DOHH2 (cell line): ENCODE measurements around the gene MMP20.

Experiments used
- H3F3A ChIP-seq: fragments of 200-600 bp; sonication (generic), shearing (Covaris generic); 2 replicates; pipeline ENCODE4 v1.6.0; 2016; ENCODE audit warnings: antibody characterized with exemption, mild to moderate bottlenecking; ENCODE audit not compliant: control insufficient read depth, insufficient read depth
- H3K27ac ChIP-seq: fragments of 200-600 bp; sonication (generic); 2 replicates; pipeline ENCODE4 v1.5.1; 2014; ENCODE audit warnings: low read depth, mild to moderate bottlenecking, low read length, moderate library complexity
- H3K27me3 ChIP-seq: fragments of 200-600 bp; sonication (generic); 2 replicates; pipeline ENCODE4 v1.6.1; 2014; ENCODE audit warnings: mild to moderate bottlenecking, low read length, mixed read lengths; ENCODE audit not compliant: control insufficient read depth
- H3K36me3 ChIP-seq: fragments of 200-600 bp; sonication (generic); 2 replicates; pipeline ENCODE4 v1.6.1; 2014; ENCODE audit warnings: mild to moderate bottlenecking, low read length, moderate library complexity, mixed read lengths; ENCODE audit not compliant: control insufficient read depth
- H3K4me1 ChIP-seq: fragments of 200-600 bp; sonication (generic); 2 replicates; pipeline ENCODE4 v1.6.1; 2014; ENCODE audit warnings: mild to moderate bottlenecking, low read length, mixed read lengths; ENCODE audit not compliant: control insufficient read depth
- H3K4me2 ChIP-seq: fragments of 200-600 bp; sonication (generic); 2 replicates; pipeline ENCODE4 v1.6.0; 2014; ENCODE audit warnings: mild to moderate bottlenecking, low read length, moderate library complexity
- H3K4me3 ChIP-seq: fragments of 200-600 bp; sonication (generic); 2 replicates; pipeline ENCODE4 v1.5.1; 2014; ENCODE audit warnings: mild to moderate bottlenecking, low read length, mixed read lengths
- H3K79me2 ChIP-seq: fragments of 200-600 bp; sonication (generic); 2 replicates; pipeline ENCODE4 v1.6.1; 2014; ENCODE audit warnings: mild to moderate bottlenecking, low read length, mixed read lengths; ENCODE audit not compliant: control insufficient read depth
- H3K9me2 ChIP-seq: fragments of 200-600 bp; sonication (generic); replicated peaks from 2 replicates; pipeline ENCODE4 v1.6.1; 2014; ENCODE audit warnings: mild to moderate bottlenecking, low read length, mixed read lengths; ENCODE audit not compliant: control insufficient read depth
- H3K9me3 ChIP-seq: fragments of 200-600 bp; sonication (generic); 2 replicates; pipeline ENCODE4 v1.6.1; 2014; ENCODE audit warnings: antibody characterized with exemption, low read length, mixed read lengths; ENCODE audit not compliant: control insufficient read depth, insufficient read depth
- H4K20me1 ChIP-seq: fragments of 200-600 bp; sonication (generic); 2 replicates; pipeline ENCODE4 v1.6.0; 2014; ENCODE audit warnings: low read depth, mild to moderate bottlenecking, antibody characterized with exemption, low read length, moderate library complexity; ENCODE audit not compliant: control insufficient read depth, insufficient read depth
- CTCF ChIP-seq: fragments of 200-600 bp; sonication (generic); IDR thresholded peaks from one replicate; pipeline ENCODE4 v1.5.1; 2014; ENCODE audit warnings: antibody characterized with exemption, mild to moderate bottlenecking, low read depth, low read length; ENCODE audit not compliant: poor library complexity, severe bottlenecking
- EZH2phosphoT487 ChIP-seq: fragments of 200-600 bp; sonication (generic); IDR thresholded peaks from 2 replicates; pipeline ENCODE4 v1.6.1; 2017; ENCODE audit warnings: borderline replicate concordance, mild to moderate bottlenecking, antibody characterized with exemption, low read length, moderate library complexity, mixed read lengths

MMP20 gene

GRCh38 chr11:102564110-102564509, 61.0 kb downstream of the MMP20 start:
- Histone ChIP-seq H3K27me3 (no peaks in the 10 kb centered on the region), H3K36me3 (peaks cover 1% of the 10 kb centered on the region; the same call in 1 of the 2 replicates), H3K4me2 (no peak overlapping the region), H3K4me3 (no peak overlapping the region), H3K4me1 (peaks cover 48% of the 10 kb centered on the region), H3K27ac (no peak overlapping the region), H3K9me3 (peaks cover 25% of the 10 kb centered on the region), H3K9me2 (no peaks in the 10 kb centered on the region), H3K79me2 (no peaks in the 10 kb centered on the region), H4K20me1 (no peaks in the 10 kb centered on the region), H3F3A (peaks cover 16% of the 10 kb centered on the region)
- TF ChIP-seq CTCF (no peak), EZH2phosphoT487 (no peak)

GRCh38 chr11:102561636-102562035, 63.5 kb downstream of the MMP20 start:
- Histone ChIP-seq H4K20me1 (no peaks in the 10 kb centered on the region), H3K9me2 (no peaks in the 10 kb centered on the region), H3K4me3 (peak overlapping the region; percentile 46), H3K79me2 (no peaks in the 10 kb centered on the region), H3K27ac (peak overlapping the region; percentile 98), H3F3A (peaks cover 16% of the 10 kb centered on the region), H3K4me2 (peak overlapping the region; percentile 97), H3K36me3 (peaks cover 14% of the 10 kb centered on the region), H3K27me3 (no peaks in the 10 kb centered on the region), H3K9me3 (peaks cover 17% of the 10 kb centered on the region), H3K4me1 (peaks cover 64% of the 10 kb centered on the region)
- TF ChIP-seq CTCF (no peak), EZH2phosphoT487 (no peak)

GRCh38 chr11:102560555-102561011, 64.5 kb downstream of the MMP20 start:
- peak overlapping the region; percentile 97 for H3K4me2 ChIP-seq
- no peaks in the 10 kb centered on the region for H3K27me3 ChIP-seq
- peaks cover 16% of the 10 kb centered on the region for H3F3A ChIP-seq
- peaks cover 14% of the 10 kb centered on the region for H3K36me3 ChIP-seq
- H4K20me1 ChIP-seq = no peaks in the 10 kb centered on the region
- H3K27ac ChIP-seq = peak overlapping the region; percentile 98
- no peak for TF ChIP-seq EZH2phosphoT487
- TF ChIP-seq CTCF = no peak
- peaks cover 10% of the 10 kb centered on the region for H3K9me3 ChIP-seq
- peaks cover 65% of the 10 kb centered on the region for H3K4me1 ChIP-seq
- H3K9me2 ChIP-seq = no peaks in the 10 kb centered on the region
- no peaks in the 10 kb centered on the region for H3K79me2 ChIP-seq
- H3K4me3 ChIP-seq = peak overlapping the region; percentile 71
